ENCODE measurements around the gene SLC5A12. TPM values are rescaled to one million over a fixed set of nuclear protein-coding genes. Genes with fewer than 3 reads are reported as not detected.

SLC5A12 gene
- polyA plus RNA-seq, 1 donor (not counting 4 experiments of a cell fraction or from before 2014, with no cell fraction given) = not detected

DNA sequence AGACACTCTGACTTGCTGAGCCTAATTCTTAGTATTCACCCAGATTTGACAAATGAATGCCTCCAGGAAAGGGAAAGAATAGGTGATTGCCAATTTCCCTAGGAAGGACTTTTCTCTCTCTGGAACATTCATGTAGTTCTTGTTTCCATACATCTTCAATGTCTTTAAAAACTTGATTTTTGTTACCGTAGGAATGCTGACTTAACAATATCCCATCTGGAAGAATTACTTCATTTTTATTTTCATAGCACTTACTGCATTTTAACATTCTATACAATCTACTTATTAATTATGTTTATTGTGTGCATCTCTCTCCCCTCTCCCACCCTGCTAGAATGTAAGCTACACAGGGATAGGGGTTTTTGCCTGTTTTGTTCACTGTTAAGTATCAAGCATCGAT is 66.6 kb downstream of the SLC5A12 start:
- Histone ChIP-seq H3K9ac (ENCODE audit: control insufficient read depth, extremely low read depth, insufficient read depth, low read length) (no peak overlapping the region), H4K20me1 (ENCODE audit: control insufficient read depth, extremely low read depth, insufficient read depth, low read length) (no peaks in the 10 kb centered on the region), H3K4me2 (ENCODE audit: control insufficient read depth, extremely low read depth, insufficient read depth, low read depth, low read length) (no peak overlapping the region), H3K9me1 (ENCODE audit: control insufficient read depth, extremely low read depth, insufficient read depth, low read length) (no peaks in the 10 kb centered on the region), H3K27me3 (ENCODE audit: control insufficient read depth, extremely low read depth, insufficient read depth, low read length) (no peaks in the 10 kb centered on the region), H3K36me3 (ENCODE audit: control insufficient read depth in 2 of 2, extremely low read depth in 1 of 2, insufficient read depth in 2 of 2, low read length in 2 of 2) (no peaks in the 10 kb centered on the region), H3K4me1 (ENCODE audit: control insufficient read depth, extremely low read depth, insufficient read depth, low read length) (no peaks in the 10 kb centered on the region), H3K4me3 (ENCODE audit: control insufficient read depth in 2 of 3, extremely low read depth in 1 of 3, insufficient read depth in 2 of 3, low read depth in 1 of 3, low read length in 3 of 3) (no peak overlapping the region), H3K79me2 (ENCODE audit: control insufficient read depth, insufficient read depth, low read length) (no peaks in the 10 kb centered on the region), H3K9me3 (ENCODE audit: control insufficient read depth, low read depth, low read length) (no peaks in the 10 kb centered on the region), H3K27ac (ENCODE audit: control insufficient read depth, insufficient read depth, low read length) (no peak overlapping the region), H2AFZ (ENCODE audit: control insufficient read depth, low read length) (no peak overlapping the region)
- dilution Hi-C loops (cut with MboI; ENCODE audit: extremely low pct_ligation_motif_present, low sequenced_read_pairs) = no loop called here
- TF ChIP-seq, protein P1, sequence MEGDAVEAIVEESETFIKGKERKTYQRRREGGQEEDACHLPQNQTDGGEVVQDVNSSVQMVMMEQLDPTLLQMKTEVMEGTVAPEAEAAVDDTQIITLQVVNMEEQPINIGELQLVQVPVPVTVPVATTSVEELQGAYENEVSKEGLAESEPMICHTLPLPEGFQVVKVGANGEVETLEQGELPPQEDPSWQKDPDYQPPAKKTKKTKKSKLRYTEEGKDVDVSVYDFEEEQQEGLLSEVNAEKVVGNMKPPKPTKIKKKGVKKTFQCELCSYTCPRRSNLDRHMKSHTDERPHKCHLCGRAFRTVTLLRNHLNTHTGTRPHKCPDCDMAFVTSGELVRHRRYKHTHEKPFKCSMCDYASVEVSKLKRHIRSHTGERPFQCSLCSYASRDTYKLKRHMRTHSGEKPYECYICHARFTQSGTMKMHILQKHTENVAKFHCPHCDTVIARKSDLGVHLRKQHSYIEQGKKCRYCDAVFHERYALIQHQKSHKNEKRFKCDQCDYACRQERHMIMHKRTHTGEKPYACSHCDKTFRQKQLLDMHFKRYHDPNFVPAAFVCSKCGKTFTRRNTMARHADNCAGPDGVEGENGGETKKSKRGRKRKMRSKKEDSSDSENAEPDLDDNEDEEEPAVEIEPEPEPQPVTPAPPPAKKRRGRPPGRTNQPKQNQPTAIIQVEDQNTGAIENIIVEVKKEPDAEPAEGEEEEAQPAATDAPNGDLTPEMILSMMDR (optimal IDR thresholded peaks at IDR 0.05 in 1 of 3, IDR thresholded peaks at IDR 0.05 in 1 of 3, conservative IDR thresholded peaks at IDR 0.05 in 1 of 3; ENCODE audit: extremely low read depth in 1 of 3, insufficient read depth in 2 of 3, low read length in 3 of 3) = no peak
- no peak for TF ChIP-seq EZH2 (IDR thresholded peaks at IDR 0.05; ENCODE audit: low read length)
- no peak for FAIRE-seq
- DNase-seq (ENCODE audit: low read depth, low spot score) = no peak

DNA sequence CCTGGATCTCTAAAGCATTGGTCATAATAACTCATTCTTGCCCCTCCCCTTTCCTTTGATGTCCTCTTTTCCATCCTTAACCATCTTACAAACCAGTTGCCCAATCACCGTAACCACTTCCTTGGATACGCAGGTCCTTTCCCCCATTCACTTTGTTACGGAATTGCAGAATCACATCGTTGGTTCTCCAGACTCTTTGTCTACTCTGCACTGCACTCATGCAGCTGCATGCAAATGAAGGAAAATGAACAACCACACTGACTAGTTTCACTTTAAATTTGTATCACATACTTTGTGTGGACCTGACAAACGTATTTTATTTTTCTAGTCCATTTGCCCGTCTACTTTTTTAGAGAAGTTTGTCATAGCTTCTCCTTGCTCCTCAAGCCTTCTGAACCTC is 69.9 kb downstream of the SLC5A12 start:
- H3K4me1 ChIP-seq (ENCODE audit: control insufficient read depth, extremely low read depth, insufficient read depth, low read length) = no peaks in the 10 kb centered on the region
- no peak overlapping the region for H3K9ac ChIP-seq (ENCODE audit: control insufficient read depth, extremely low read depth, insufficient read depth, low read length)
- H3K27ac ChIP-seq (ENCODE audit: control insufficient read depth, insufficient read depth, low read length) = no peak overlapping the region
- no peak overlapping the region for H2AFZ ChIP-seq (ENCODE audit: control insufficient read depth, low read length)
- H3K27me3 ChIP-seq (ENCODE audit: control insufficient read depth, extremely low read depth, insufficient read depth, low read length) = no peaks in the 10 kb centered on the region
- TF ChIP-seq, protein P1 (optimal IDR thresholded peaks at IDR 0.05 in 1 of 3, IDR thresholded peaks at IDR 0.05 in 1 of 3, conservative IDR thresholded peaks at IDR 0.05 in 1 of 3; ENCODE audit: extremely low read depth in 1 of 3, insufficient read depth in 2 of 3, low read length in 3 of 3) = no peak
- TF ChIP-seq EZH2 (IDR thresholded peaks at IDR 0.05; ENCODE audit: low read length) = no peak
- H3K9me1 ChIP-seq (ENCODE audit: control insufficient read depth, extremely low read depth, insufficient read depth, low read length) = no peaks in the 10 kb centered on the region
- H3K79me2 ChIP-seq (ENCODE audit: control insufficient read depth, insufficient read depth, low read length) = no peaks in the 10 kb centered on the region
- H3K9me3 ChIP-seq (ENCODE audit: control insufficient read depth, low read depth, low read length) = no peaks in the 10 kb centered on the region
- H3K36me3 ChIP-seq (ENCODE audit: control insufficient read depth in 2 of 2, extremely low read depth in 1 of 2, insufficient read depth in 2 of 2, low read length in 2 of 2) = no peaks in the 10 kb centered on the region
- no peak for FAIRE-seq
- H3K4me2 ChIP-seq (ENCODE audit: control insufficient read depth, extremely low read depth, insufficient read depth, low read depth, low read length) = no peak overlapping the region
- no peaks in the 10 kb centered on the region for H4K20me1 ChIP-seq (ENCODE audit: control insufficient read depth, extremely low read depth, insufficient read depth, low read length)
- DNase-seq (ENCODE audit: low read depth, low spot score) = no peak
- no peak overlapping the region for H3K4me3 ChIP-seq (ENCODE audit: control insufficient read depth in 2 of 3, extremely low read depth in 1 of 3, insufficient read depth in 2 of 3, low read depth in 1 of 3, low read length in 3 of 3)
- dilution Hi-C loops (cut with MboI; ENCODE audit: extremely low pct_ligation_motif_present, low sequenced_read_pairs) = no loop called here
